PC-3 (cell line): Measurements from ENCODE around the gene TRNP1. TPM values are rescaled to one million over a fixed set of nuclear protein-coding genes. Genes with fewer than 3 reads are reported as not detected.

Source experiments
- ATAC-seq: fragments of 200-7000 bp; cut with Tn5 transposase; 2 replicates; pipeline ENCODE4 v1.9.1; 2020; ENCODE audit warnings: mild to moderate bottlenecking, moderate library complexity
- BruUV-seq: library from RNA; stranded (reverse); fragments of 400-500 nt; replicated peaks from 2 replicates; lab custom pipeline; 2021; lab: Mats Ljungman, UMichigan
- CTCF ChIA-PET: fragments of 300-600 bp; sonication (Branson Sonifier 250); formaldehyde crosslinking; loops from one replicate; lab custom pipeline; 2022; ENCODE audit warnings: antibody characterized with exemption; lab: Charles Lee
- POLR2A ChIA-PET: fragments of 300-600 bp; sonication (Branson Sonifier 250); formaldehyde crosslinking; loops from one replicate; lab custom pipeline; 2022; ENCODE audit warnings: antibody characterized with exemption; ENCODE audit not compliant: unreplicated experiment; lab: Charles Lee
- DNase-seq: peaks from one replicate; pipeline ENCODE4 v3.0.0-alpha.2; 2015
- H2AFZ ChIP-seq: fragments of 300-600 bp; sonication (generic); 2 replicates; pipeline ENCODE4 v1.6.0; 2016; ENCODE audit warnings: antibody characterized with exemption, low read length
- H3F3A ChIP-seq: fragments of 300-600 bp; sonication (generic); one replicate; pipeline ENCODE4 v1.6.0; 2017; ENCODE audit warnings: antibody characterized with exemption, low read length, control low read depth, mild to moderate bottlenecking; ENCODE audit not compliant: unreplicated experiment
- H3K27ac ChIP-seq: fragments of 300-600 bp; sonication (generic); 2 replicates; pipeline ENCODE4 v1.5.1; 2016; ENCODE audit warnings: mild to moderate bottlenecking, low read length
- H3K27me3 ChIP-seq: fragments of 300-600 bp; sonication (generic); 2 replicates; pipeline ENCODE4 v1.6.1; 2016; ENCODE audit warnings: low read length, mixed read lengths
- H3K36me3 ChIP-seq: fragments of 300-600 bp; sonication (generic); 2 replicates; pipeline ENCODE4 v1.6.1; 2016; ENCODE audit warnings: low read depth, mixed run types, low read length, mixed read lengths
- H3K4me1 ChIP-seq: fragments of 300-600 bp; sonication (generic); 2 replicates; pipeline ENCODE4 v1.5.1; 2016; ENCODE audit warnings: low read length; ENCODE audit not compliant: insufficient read depth
- H3K4me2 ChIP-seq: fragments of 300-600 bp; sonication (generic); 2 replicates; pipeline ENCODE4 v1.6.0; 2016; ENCODE audit warnings: low read length
- H3K4me3 ChIP-seq: fragments of 300-600 bp; sonication (generic); 2 replicates; pipeline ENCODE4 v1.5.1; 2016; ENCODE audit warnings: mild to moderate bottlenecking, low read length, mixed read lengths
- H3K79me2 ChIP-seq: fragments of 300-600 bp; sonication (generic); 2 replicates; pipeline ENCODE4 v1.6.1; 2017; ENCODE audit warnings: low read length, mixed read lengths
- H3K9ac ChIP-seq: fragments of 300-600 bp; sonication (generic); 2 replicates; pipeline ENCODE4 v1.6.0; 2016; ENCODE audit warnings: mild to moderate bottlenecking, low read length
- H3K9me2 ChIP-seq: fragments of 300-600 bp; sonication (generic); replicated peaks from 2 replicates; pipeline ENCODE4 v1.6.1; 2016; ENCODE audit warnings: mixed run types, low read length, mixed read lengths
- H3K9me3 ChIP-seq: fragments of 300-600 bp; sonication (generic); 2 replicates; pipeline ENCODE4 v1.6.1; 2016; ENCODE audit warnings: low read length, mixed read lengths
- H4K20me1 ChIP-seq: fragments of 300-600 bp; sonication (generic); 2 replicates; pipeline ENCODE4 v1.6.1; 2016; ENCODE audit warnings: low read length, mixed read lengths
- EZH2 ChIP-seq: fragments of 300-600 bp; sonication (generic); IDR thresholded peaks from one replicate; pipeline ENCODE4 v1.6.1; 2017; ENCODE audit warnings: antibody characterized with exemption, mild to moderate bottlenecking, low read length; ENCODE audit not compliant: unreplicated experiment
- EZH2phosphoT487 ChIP-seq: fragments of 300-600 bp; sonication (generic); IDR thresholded peaks from 2 replicates; pipeline ENCODE4 v1.6.1; 2018; ENCODE audit warnings: mild to moderate bottlenecking, antibody characterized with exemption, low read length, borderline replicate concordance
- intact Hi-C: fragments of 100-400 bp; cut with micrococcal nuclease; formaldehyde crosslinking; loops from 2 replicates; pipeline ENCODE4 v1.9.0; 2023
- total RNA-seq: library from RNA; depleted of rRNA; stranded (reverse); fragments of >200 nt; gene quantifications from 2 replicates; pipeline ENCODE4 v1.2.3, GENCODE V29; 2014
- TF ChIP-seq, protein P1 (sequence below): fragments of 300-600 bp; sonication (generic); conservative IDR thresholded peaks from 2 replicates; pipeline ENCODE4 v1.5.1; 2017; ENCODE audit warnings: antibody characterized with exemption, low read depth, mild to moderate bottlenecking, low read length

TRNP1 gene
- total RNA-seq, 1 experiment from 2014 or later = 108 TPM

- Histone ChIP-seq H3F3A (no peaks in the 10 kb centered on the region), H4K20me1 (no peaks in the 10 kb centered on the region), H3K4me3 (peak overlapping the region; percentile 49; the same call in 1 of the 2 replicates), H3K9ac (no peak overlapping the region), H3K79me2 (no peaks in the 10 kb centered on the region), H3K4me1 (peaks cover 4% of the 10 kb centered on the region; the same call in 1 of the 2 replicates), H3K9me3 (no peaks in the 10 kb centered on the region), H3K9me2 (no peaks in the 10 kb centered on the region), H3K36me3 (no peaks in the 10 kb centered on the region), H3K27me3 (no peaks in the 10 kb centered on the region), H2AFZ (peak overlapping the region; percentile 82), H3K4me2 (peak overlapping the region; percentile 70), H3K27ac (no peak overlapping the region)
- intact Hi-C loops = loop anchor here (1.0 kb wide), 3 partner anchors 47 to 77 kb away; no protein-coding TSS in a partner anchor
- CTCF ChIA-PET = interaction anchor here (0.5 to 4.7 kb wide), 9 partner anchors 35 to 264 kb away, joined by 3 to 102 read pairs (median 4); no protein-coding TSS in a partner anchor
- ATAC-seq = peak; percentile 94
- TF ChIP-seq EZH2phosphoT487 = no peak
- TF ChIP-seq, protein P1, sequence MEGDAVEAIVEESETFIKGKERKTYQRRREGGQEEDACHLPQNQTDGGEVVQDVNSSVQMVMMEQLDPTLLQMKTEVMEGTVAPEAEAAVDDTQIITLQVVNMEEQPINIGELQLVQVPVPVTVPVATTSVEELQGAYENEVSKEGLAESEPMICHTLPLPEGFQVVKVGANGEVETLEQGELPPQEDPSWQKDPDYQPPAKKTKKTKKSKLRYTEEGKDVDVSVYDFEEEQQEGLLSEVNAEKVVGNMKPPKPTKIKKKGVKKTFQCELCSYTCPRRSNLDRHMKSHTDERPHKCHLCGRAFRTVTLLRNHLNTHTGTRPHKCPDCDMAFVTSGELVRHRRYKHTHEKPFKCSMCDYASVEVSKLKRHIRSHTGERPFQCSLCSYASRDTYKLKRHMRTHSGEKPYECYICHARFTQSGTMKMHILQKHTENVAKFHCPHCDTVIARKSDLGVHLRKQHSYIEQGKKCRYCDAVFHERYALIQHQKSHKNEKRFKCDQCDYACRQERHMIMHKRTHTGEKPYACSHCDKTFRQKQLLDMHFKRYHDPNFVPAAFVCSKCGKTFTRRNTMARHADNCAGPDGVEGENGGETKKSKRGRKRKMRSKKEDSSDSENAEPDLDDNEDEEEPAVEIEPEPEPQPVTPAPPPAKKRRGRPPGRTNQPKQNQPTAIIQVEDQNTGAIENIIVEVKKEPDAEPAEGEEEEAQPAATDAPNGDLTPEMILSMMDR = peak; percentile 93
- BruUV-seq = no TSS peak
- POLR2A ChIA-PET = interaction anchor here (0.7 kb wide), 1 partner anchor 53 kb away, joined by 5 read pairs; no protein-coding TSS in a partner anchor
- peak; percentile 95 for DNase-seq
Observed at GRCh38 chr1:27044613-27045151, 51.2 kb downstream of the TRNP1 start.

DNA sequence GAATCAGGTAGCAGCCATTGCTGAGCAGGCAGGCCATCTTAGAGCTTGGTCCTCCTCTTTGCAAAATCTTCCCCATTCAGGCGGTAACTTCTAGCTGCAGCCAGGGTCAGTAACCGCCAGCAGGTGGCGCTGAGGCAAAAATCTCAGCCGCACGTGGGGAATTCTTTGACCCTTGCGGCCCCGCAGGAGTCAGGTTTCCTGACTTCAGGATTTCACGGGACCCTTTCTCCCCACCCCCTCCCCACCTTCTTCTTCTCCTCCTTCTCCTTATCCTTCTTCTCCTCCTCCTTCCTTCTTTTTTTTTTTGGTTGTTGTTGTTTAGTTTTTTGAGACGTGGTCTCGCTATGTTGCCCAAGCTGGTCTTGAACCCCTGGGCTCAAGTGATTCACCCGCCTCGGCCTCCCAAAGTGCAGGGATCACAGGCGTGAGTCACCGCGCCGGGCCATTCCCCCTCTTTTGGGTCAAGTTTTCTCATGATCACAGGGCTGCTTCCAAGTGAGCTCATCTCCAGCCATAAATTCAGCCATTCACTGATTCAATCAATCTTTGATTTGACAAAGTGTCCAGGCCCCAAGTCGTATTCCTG is 52.6 kb downstream of the TRNP1 start:
- no peak for TF ChIP-seq EZH2phosphoT487
- TF ChIP-seq, protein P1 = peak; percentile 92
- H3F3A ChIP-seq = no peaks in the 10 kb centered on the region
- H3K9ac ChIP-seq = no peak overlapping the region
- H3K4me3 ChIP-seq = no peak overlapping the region
- DNase-seq (peak; percentile 72), ATAC-seq (peak; percentile 50)
- H3K79me2 ChIP-seq = no peaks in the 10 kb centered on the region
- no peak overlapping the region for H3K27ac ChIP-seq
- no TSS peak for BruUV-seq
- H3K4me1 ChIP-seq = peaks cover 4% of the 10 kb centered on the region; the same call in 1 of the 2 replicates
- intact Hi-C loops = no loop called here
- CTCF ChIA-PET = interaction anchor here (0.5 to 4.7 kb wide), 17 partner anchors 9 to 1990 kb away, joined by 3 to 102 read pairs (median 4); partner anchors contain the start of gene GPATCH3
- no peaks in the 10 kb centered on the region for H3K9me2 ChIP-seq
- H3K27me3 ChIP-seq = no peaks in the 10 kb centered on the region
- peak overlapping the region; percentile 67 for H2AFZ ChIP-seq
- no peaks in the 10 kb centered on the region for H3K9me3 ChIP-seq
- H3K4me2 ChIP-seq = no peak overlapping the region; the same call in 1 of the 2 replicates
- H4K20me1 ChIP-seq = no peaks in the 10 kb centered on the region
- POLR2A ChIA-PET = interaction anchor here (0.7 kb wide), 1 partner anchor 48 kb away, joined by 3 read pairs; no protein-coding TSS in a partner anchor
- H3K36me3 ChIP-seq = no peaks in the 10 kb centered on the region

- Histone ChIP-seq H3F3A (no peaks in the 10 kb centered on the region), H3K9ac (no peak overlapping the region), H3K9me2 (no peaks in the 10 kb centered on the region), H3K27ac (no peak overlapping the region), H3K27me3 (no peaks in the 10 kb centered on the region), H3K79me2 (no peaks in the 10 kb centered on the region), H3K9me3 (no peaks in the 10 kb centered on the region), H3K4me3 (no peak overlapping the region), H3K36me3 (no peaks in the 10 kb centered on the region), H4K20me1 (no peaks in the 10 kb centered on the region), H3K4me2 (no peak overlapping the region), H2AFZ (no peak overlapping the region), H3K4me1 (peaks cover 4% of the 10 kb centered on the region; the same call in 1 of the 2 replicates)
- ATAC-seq = no peak
- ChIA-PET POLR2A (no interaction called here), CTCF (no interaction called here)
- no TSS peak for BruUV-seq
- intact Hi-C loops = no loop called here
- no peak for TF ChIP-seq EZH2phosphoT487
- no peak for TF ChIP-seq EZH2
- TF ChIP-seq, protein P1 = no peak
- no peak for DNase-seq
Observed at GRCh38 chr1:27047914-27048313, 54.4 kb downstream of the TRNP1 start.
